Endothelial cell of umbilical vein (primary cell): ENCODE data around the gene LCP1.

Experiments
- POLR2A ChIP-seq: IDR thresholded peaks from 2 replicates; pipeline ENCODE4 v1.6.1; 2012; ENCODE audit warnings: low read depth, mild to moderate bottlenecking, control low read depth, low read length
- TF ChIP-seq, protein P1 (sequence below), 2 donors: IDR thresholded peaks; 1 replicate in 1 of 2; 2 replicates in 1 of 2; pipeline ENCODE4 v1.5.1; 2011; ENCODE audit warnings: low read length in 2 of 2, mild to moderate bottlenecking in 2 of 2, moderate library complexity in 2 of 2, control low read depth in 1 of 2, inconsistent platforms in 1 of 2, low read depth in 1 of 2; ENCODE audit not compliant: insufficient read depth in 1 of 2; ENCODE audit errors: extremely low read depth in 1 of 2

DNA sequence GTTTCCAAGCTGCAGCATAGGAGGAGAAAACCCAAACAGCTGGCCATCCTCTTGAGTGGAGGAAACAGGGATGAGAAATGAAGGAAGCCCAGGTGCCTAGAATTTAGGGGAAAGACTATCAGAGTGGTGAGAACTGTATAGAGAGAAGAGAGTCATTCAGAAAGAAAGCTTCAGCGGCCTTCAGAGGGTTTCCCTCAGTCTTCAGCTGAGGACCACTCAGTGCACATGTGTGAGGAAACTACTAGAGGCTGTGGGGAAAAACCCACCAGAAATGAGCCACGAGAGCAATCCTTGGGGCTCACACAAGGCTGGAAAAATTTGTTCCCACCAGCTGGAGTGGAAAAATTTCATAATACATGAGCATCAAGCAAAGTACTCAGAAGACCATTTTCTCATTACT is 41.9 kb downstream of the LCP1 start:
- TF ChIP-seq, protein P1, sequence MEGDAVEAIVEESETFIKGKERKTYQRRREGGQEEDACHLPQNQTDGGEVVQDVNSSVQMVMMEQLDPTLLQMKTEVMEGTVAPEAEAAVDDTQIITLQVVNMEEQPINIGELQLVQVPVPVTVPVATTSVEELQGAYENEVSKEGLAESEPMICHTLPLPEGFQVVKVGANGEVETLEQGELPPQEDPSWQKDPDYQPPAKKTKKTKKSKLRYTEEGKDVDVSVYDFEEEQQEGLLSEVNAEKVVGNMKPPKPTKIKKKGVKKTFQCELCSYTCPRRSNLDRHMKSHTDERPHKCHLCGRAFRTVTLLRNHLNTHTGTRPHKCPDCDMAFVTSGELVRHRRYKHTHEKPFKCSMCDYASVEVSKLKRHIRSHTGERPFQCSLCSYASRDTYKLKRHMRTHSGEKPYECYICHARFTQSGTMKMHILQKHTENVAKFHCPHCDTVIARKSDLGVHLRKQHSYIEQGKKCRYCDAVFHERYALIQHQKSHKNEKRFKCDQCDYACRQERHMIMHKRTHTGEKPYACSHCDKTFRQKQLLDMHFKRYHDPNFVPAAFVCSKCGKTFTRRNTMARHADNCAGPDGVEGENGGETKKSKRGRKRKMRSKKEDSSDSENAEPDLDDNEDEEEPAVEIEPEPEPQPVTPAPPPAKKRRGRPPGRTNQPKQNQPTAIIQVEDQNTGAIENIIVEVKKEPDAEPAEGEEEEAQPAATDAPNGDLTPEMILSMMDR (IDR thresholded peaks at IDR 0.05; ENCODE audit: extremely low read depth in 1 of 2, insufficient read depth in 1 of 2, low read depth in 1 of 2, low read length in 2 of 2) = no peak
- no peak for TF ChIP-seq POLR2A
